Right cardiac atrium (tissue), 5 donors: Measurements from ENCODE around the gene STK16. TPM values are rescaled to one million over a fixed set of nuclear protein-coding genes. Genes with fewer than 3 reads are reported as not detected.
"Not testable (repeated sequence)": the region's sequence is repeated elsewhere in the genome, so short reads cannot be mapped to it uniquely, and the experiment has no call there.

Source experiments
- ATAC-seq, 2 donors: fragments of 200-7000 bp; cut with Tn5 transposase; one replicate each; pipeline versions ENCODE4 v1.8.0 to v1.9.1; 2020; ENCODE audit warnings: moderate library complexity in 2 of 2, mild to moderate bottlenecking in 1 of 2
- DNase-seq, 3 donors: peaks; one replicate each; pipeline ENCODE4 v3.0.0-alpha.2; 2020
- H3K27ac ChIP-seq: one replicate; pipeline ENCODE4 v1.5.1; 2013; ENCODE audit warnings: mild to moderate bottlenecking, low read length, control low read depth, moderate library complexity
- H3K27me3 ChIP-seq: one replicate; pipeline ENCODE4 v1.6.1; 2013; ENCODE audit not compliant: control insufficient read depth, insufficient read depth
- H3K4me1 ChIP-seq: one replicate; pipeline ENCODE4 v1.6.1; 2013; ENCODE audit warnings: low read length; ENCODE audit not compliant: control insufficient read depth, insufficient read depth
- H3K4me3 ChIP-seq: one replicate; pipeline ENCODE4 v1.5.1; 2013; ENCODE audit warnings: low read length, control low read depth
- H3K9me3 ChIP-seq: one replicate; pipeline ENCODE4 v1.6.1; 2013; ENCODE audit warnings: low read length; ENCODE audit not compliant: control insufficient read depth
- WGBS: extraction: QIAGEN DNeasy Blood & Tissue Kit; methylation state at CpG from one replicate; pipeline ENCODE4 v1.1.7; 2013; 5-methylcytosine and 5-hydroxymethylcytosine counted together
- intact Hi-C, 4 donors: fragments of 100-400 bp; cut with DNase I; formaldehyde crosslinking; loops; one replicate each; pipeline versions ENCODE4 v1.11.0 to v1.14.0; 2022 to 2023
- polyA plus RNA-seq: library from polyadenylated mRNA; stranded (reverse); fragments of 200-250 nt; gene quantifications from one replicate; pipeline ENCODE4 v1.2.3, GENCODE V29; 2013
- total RNA-seq, 4 donors: library from RNA; stranded (reverse); fragmentation: NEBNext Ultra II Directional; extraction: Animal tissue kit (Norgen Biotek cat#: 25700); gene quantifications; one replicate each; pipeline ENCODE4 v1.2.1, GENCODE V29; 2021
- donor health status: healthy with polysubstance abuse.
- donor health status: DM: no; HTN: yes; CAD: no.
- donor health status: DM: no; HTN: no; CAD: no.
- donor health status: DM: no; HTN: yes; CAD: no; lungs with severe emphysema.
- donor health status: DM: yes; HTN: yes; CAD: no.

STK16 gene
- total and polyA plus RNA-seq, 5 donors = 17.5 to 22.2 (median 19.4) TPM

- peak; percentile 93 to 94 for ATAC-seq
- Histone ChIP-seq H3K9me3 (no peaks in the 10 kb centered on the region), H3K27ac (peak within 1 kb of the TSS; percentile 50), H3K4me3 (peak within 1 kb of the TSS; percentile 56), H3K27me3 (no peaks in the 10 kb centered on the region), H3K4me1 (peaks cover 12% of the 10 kb centered on the region)
- intact Hi-C loops = no loop called here
- under 1% methylated on average over 76 of the region's 76 CpGs for WGBS
- peak; percentile 89 to 96 (median 95) for DNase-seq
These were observed 8.7 kb downstream of the STK16 start, which contains the start of gene TUBA4A for GRCh38 chr2:219253753-219254589. Gene TUBA4A, minus strand, starts transcription at chr2:219253918. Its CDS starts 60 bp downstream, at chr2:219253858.

GRCh38 chr2:219254590-219255201 lies 9.4 kb downstream of the STK16 start:
- Histone ChIP-seq H3K4me3 (peak overlapping the region; percentile 56), H3K4me1 (peaks cover 5% of the 10 kb centered on the region), H3K9me3 (no peaks in the 10 kb centered on the region), H3K27me3 (no peaks in the 10 kb centered on the region), H3K27ac (no peak overlapping the region)
- ATAC-seq = peak in 1 of 2 donors; percentile 22
- intact Hi-C loops = no loop called here
- DNase-seq = no peak
- 16% methylated on average over 12 of the region's 12 CpGs for WGBS

- H3K4me3 ChIP-seq, ATAC-seq, DNase-seq, intact Hi-C loops, H3K9me3 ChIP-seq, H3K27ac ChIP-seq, H3K27me3 ChIP-seq, H3K4me1 ChIP-seq: not testable (repeated sequence)
- WGBS = 87% methylated on average over 10 of the region's 10 CpGs
These were observed 13.7 kb downstream of the STK16 start for GRCh38 chr2:219258942-219259341.

GRCh38 chr2:219261024-219261855 lies 16.0 kb downstream of the STK16 start:
- no peaks in the 10 kb centered on the region for H3K4me1 ChIP-seq
- intact Hi-C loops = no loop called here
- H3K4me3 ChIP-seq = no peak overlapping the region
- H3K27ac ChIP-seq = no peak overlapping the region
- H3K27me3 ChIP-seq = no peaks in the 10 kb centered on the region
- ATAC-seq = no peak
- DNase-seq = no peak
- WGBS = 43% methylated on average over 5 of the region's 5 CpGs
- no peaks in the 10 kb centered on the region for H3K9me3 ChIP-seq

GRCh38 chr2:219266232-219266631 lies 21.0 kb downstream of the STK16 start:
- peak in 1 of 3 donors; percentile 25 for DNase-seq
- WGBS = 71% methylated on average over 5 of the region's 5 CpGs
- intact Hi-C loops = no loop called here

GRCh38 chr2:219266886-219267285 lies 21.6 kb downstream of the STK16 start:
- Histone ChIP-seq H3K4me3 (no peak overlapping the region), H3K4me1 (no peaks in the 10 kb centered on the region), H3K9me3 (no peaks in the 10 kb centered on the region), H3K27me3 (no peaks in the 10 kb centered on the region), H3K27ac (no peak overlapping the region)
- no peak for ATAC-seq
- intact Hi-C loops = no loop called here
- no peak for DNase-seq
- 81% methylated on average over 1 of the region's 1 CpG for WGBS

More at GRCh38 chr2:219266232-219266631, 21.0 kb downstream of the STK16 start:
- Histone ChIP-seq H3K27me3 (no peaks in the 10 kb centered on the region), H3K4me1 (no peaks in the 10 kb centered on the region), H3K4me3 (no peak overlapping the region), H3K27ac (no peak overlapping the region), H3K9me3 (no peaks in the 10 kb centered on the region)
- ATAC-seq = peak in 1 of 2 donors; percentile 28

GRCh38 chr2:219268294-219268693 lies 23.0 kb downstream of the STK16 start:
- Histone ChIP-seq H3K4me1 (no peaks in the 10 kb centered on the region), H3K9me3 (no peaks in the 10 kb centered on the region), H3K4me3 (no peak overlapping the region), H3K27ac (no peak overlapping the region), H3K27me3 (no peaks in the 10 kb centered on the region)
- intact Hi-C loops = no loop called here
- DNase-seq (no peak), ATAC-seq (no peak)
- WGBS = 87% methylated on average over 2 of the region's 2 CpGs

- Histone ChIP-seq H3K4me3 (no peak overlapping the region), H3K27ac (no peak overlapping the region), H3K9me3 (no peaks in the 10 kb centered on the region), H3K27me3 (no peaks in the 10 kb centered on the region), H3K4me1 (peaks cover 7% of the 10 kb centered on the region)
- intact Hi-C loops = no loop called here
- peak in 1 of 2 donors; percentile 43 for ATAC-seq
- DNase-seq = peak in 2 of 3 donors; percentile 48 to 58
- WGBS = 51% methylated on average over 8 of the region's 8 CpGs
These were observed 24.2 kb downstream of the STK16 start for GRCh38 chr2:219269362-219270054.

- no peaks in the 10 kb centered on the region for H3K9me3 ChIP-seq
- no peak for ATAC-seq
- peaks cover 7% of the 10 kb centered on the region for H3K4me1 ChIP-seq
- no peak for DNase-seq
- H3K27me3 ChIP-seq = no peaks in the 10 kb centered on the region
- no peak overlapping the region for H3K27ac ChIP-seq
- no peak overlapping the region for H3K4me3 ChIP-seq
- 90% methylated on average over 5 of the region's 5 CpGs for WGBS
- intact Hi-C loops = no loop called here
These were observed 24.7 kb downstream of the STK16 start for GRCh38 chr2:219270055-219270372.

GRCh38 chr2:219271021-219271420 lies 25.7 kb downstream of the STK16 start:
- no peaks in the 10 kb centered on the region for H3K9me3 ChIP-seq
- no peak overlapping the region for H3K4me3 ChIP-seq
- ATAC-seq (no peak), DNase-seq (peak in 1 of 3 donors; percentile 31)
- H3K27ac ChIP-seq = no peak overlapping the region
- peaks cover 7% of the 10 kb centered on the region for H3K4me1 ChIP-seq
- no peaks in the 10 kb centered on the region for H3K27me3 ChIP-seq
- intact Hi-C loops = no loop called here
- WGBS = 77% methylated on average over 2 of the region's 2 CpGs
